Mesenchymal stem cell (in vitro differentiated cells and primary cell): ENCODE results near the gene MSI2.
A peak's percentile ranks its signal among the peaks of the same experiment; 100 is the strongest.

Experiments used
- DNase-seq: peaks from one replicate; pipeline ENCODE4 v3.0.0-alpha.2; 2013
- H2AFZ ChIP-seq: one replicate; pipeline ENCODE4 v1.6.1; 2013; ENCODE audit warnings: low read depth, mild to moderate bottlenecking, control low read depth, inconsistent platforms, low read length, moderate library complexity
- H2AK5ac ChIP-seq: 2 replicates; pipeline ENCODE4 v1.6.1; 2013; ENCODE audit warnings: low read length, moderate library complexity, mild to moderate bottlenecking, inconsistent platforms; ENCODE audit not compliant: severe bottlenecking
- H2BK120ac ChIP-seq: one replicate; pipeline ENCODE4 v1.6.1; 2013; ENCODE audit warnings: low read depth, mild to moderate bottlenecking, inconsistent platforms, low read length, moderate library complexity
- H2BK12ac ChIP-seq, 2 experiments: one replicate each; pipeline ENCODE4 v1.6.1; 2013; ENCODE audit warnings: inconsistent platforms in 2 of 2, low read length in 2 of 2, mild to moderate bottlenecking in 2 of 2, moderate library complexity in 2 of 2, control low read depth in 1 of 2
- H2BK15ac ChIP-seq: one replicate; pipeline ENCODE4 v1.6.1; 2013; ENCODE audit warnings: mild to moderate bottlenecking, low read depth, inconsistent platforms; ENCODE audit not compliant: poor library complexity, severe bottlenecking
- H2BK5ac ChIP-seq: 2 replicates; pipeline ENCODE4 v1.6.1; 2013; ENCODE audit warnings: low read depth, mild to moderate bottlenecking, low read length, control low read depth, inconsistent platforms; ENCODE audit not compliant: poor library complexity, severe bottlenecking
- H3K14ac ChIP-seq, 2 experiments: one replicate each; pipeline ENCODE4 v1.6.1; 2013; ENCODE audit warnings: inconsistent platforms in 2 of 2, low read length in 2 of 2, control low read depth in 1 of 2, mild to moderate bottlenecking in 1 of 2, moderate library complexity in 1 of 2
- H3K18ac ChIP-seq, 2 experiments: one replicate each; pipeline ENCODE4 v1.6.1; 2013; ENCODE audit warnings: inconsistent platforms in 2 of 2, low read length in 2 of 2, control low read depth in 1 of 2, low read depth in 1 of 2, mild to moderate bottlenecking in 1 of 2
- H3K23ac ChIP-seq, 2 experiments: one replicate each; pipeline ENCODE4 v1.6.1; 2013; ENCODE audit warnings: inconsistent platforms in 2 of 2, low read length in 2 of 2, mild to moderate bottlenecking in 2 of 2, moderate library complexity in 2 of 2, control low read depth in 1 of 2
- H3K27ac ChIP-seq: 2 replicates; pipeline ENCODE4 v1.5.1; 2013; ENCODE audit warnings: mild to moderate bottlenecking, moderate library complexity, low read length, control low read depth, inconsistent platforms; ENCODE audit not compliant: poor library complexity, severe bottlenecking
- H3K27me3 ChIP-seq, 2 experiments: 2 replicates each; pipeline versions ENCODE4 v1.6.1 to v1.7.0; 2013; ENCODE audit warnings: low read length in 2 of 2, mild to moderate bottlenecking in 2 of 2, moderate library complexity in 2 of 2, control low read depth in 1 of 2, inconsistent platforms in 1 of 2; ENCODE audit not compliant: control insufficient read depth in 1 of 2, insufficient read depth in 1 of 2
- H3K36me3 ChIP-seq, 2 experiments: 2 replicates each; pipeline versions ENCODE4 v1.6.1 to v1.7.0; 2013; ENCODE audit warnings: low read length in 2 of 2, control low read depth in 1 of 2, inconsistent platforms in 1 of 2, low read depth in 1 of 2, mild to moderate bottlenecking in 1 of 2; ENCODE audit not compliant: insufficient read depth in 2 of 2, control insufficient read depth in 1 of 2
- H3K4ac ChIP-seq, 2 experiments: one replicate each; pipeline ENCODE4 v1.6.1; 2013; ENCODE audit warnings: inconsistent platforms in 2 of 2, low read length in 2 of 2, mild to moderate bottlenecking in 2 of 2, moderate library complexity in 2 of 2, control low read depth in 1 of 2, low read depth in 1 of 2
- H3K4me1 ChIP-seq: 2 replicates; pipeline ENCODE4 v1.6.1; 2013; ENCODE audit warnings: low read depth, low read length, control low read depth; ENCODE audit not compliant: control insufficient read depth, insufficient read depth
- H3K4me2 ChIP-seq: 2 replicates; pipeline ENCODE4 v1.6.1; 2013; ENCODE audit warnings: low read length, mild to moderate bottlenecking, inconsistent platforms; ENCODE audit not compliant: poor library complexity, severe bottlenecking
- H3K4me3 ChIP-seq, 2 experiments: 2 replicates each; pipeline versions ENCODE4 v1.5.1 to v1.7.0; 2013; ENCODE audit warnings: low read length in 2 of 2, mild to moderate bottlenecking in 2 of 2, control low read depth in 1 of 2, low read depth in 1 of 2; ENCODE audit not compliant: insufficient read depth in 1 of 2
- H3K79me1 ChIP-seq: replicated peaks from 2 replicates; pipeline ENCODE4 v1.6.1; 2013; ENCODE audit warnings: mild to moderate bottlenecking, control low read depth, low read length, inconsistent platforms; ENCODE audit not compliant: poor library complexity, severe bottlenecking
- H3K9ac ChIP-seq: 2 replicates; pipeline ENCODE4 v1.7.0; 2013; ENCODE audit warnings: mild to moderate bottlenecking, low read length, moderate library complexity
- H3K9me3 ChIP-seq: 2 replicates; pipeline ENCODE4 v1.7.0; 2013; ENCODE audit warnings: mild to moderate bottlenecking, low read length; ENCODE audit not compliant: control insufficient read depth
- H4K8ac ChIP-seq: one replicate; pipeline ENCODE4 v1.6.1; 2013; ENCODE audit warnings: inconsistent platforms, mild to moderate bottlenecking, low read length, moderate library complexity
- H4K91ac ChIP-seq: one replicate; pipeline ENCODE4 v1.6.1; 2013; ENCODE audit warnings: mild to moderate bottlenecking, low read length, inconsistent platforms
- WGBS: methylation state at CpG from one replicate; pipeline ENCODE4 v1.1.7; 2013; ENCODE audit warnings: mixed read lengths; 5-methylcytosine and 5-hydroxymethylcytosine counted together

MSI2 gene

DNA sequence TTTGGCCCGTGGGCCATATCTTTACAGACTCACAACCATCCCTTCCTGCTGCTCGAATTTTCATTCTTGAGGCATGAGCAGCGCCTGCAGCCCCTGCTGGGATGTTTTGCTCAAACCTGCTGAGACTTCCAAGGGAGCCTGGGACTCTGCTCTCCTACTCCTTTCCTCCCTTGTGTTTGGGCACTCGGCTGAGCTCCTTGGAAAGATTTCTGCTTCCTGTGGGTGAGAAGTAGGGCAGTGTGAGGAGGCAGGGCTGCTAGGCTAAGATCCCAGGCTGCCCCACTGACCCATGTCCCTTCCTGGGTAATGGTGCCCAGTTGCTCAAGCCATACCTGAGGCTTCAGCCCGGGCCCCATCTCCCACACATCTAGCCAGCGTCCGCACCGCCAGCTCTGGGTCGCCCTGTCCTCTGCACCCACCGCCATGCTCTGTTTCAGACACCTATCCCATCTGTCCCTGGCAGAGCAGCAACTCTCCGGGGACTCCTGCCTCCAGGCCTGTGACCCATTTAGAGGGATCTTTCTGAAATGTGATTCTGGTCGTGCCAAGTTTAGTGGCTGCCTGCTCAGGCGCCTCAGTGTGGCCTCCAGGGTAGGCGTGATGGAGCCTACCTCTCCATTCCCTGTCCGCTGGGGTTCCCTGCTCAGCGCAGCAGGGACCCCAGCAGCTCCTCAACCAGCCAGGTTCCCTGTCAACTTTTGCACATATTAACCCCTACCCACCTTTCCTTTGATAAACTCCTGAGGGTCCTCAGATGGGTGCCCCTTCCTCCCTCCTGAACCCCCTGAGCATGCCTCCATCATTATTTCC is 298.7 kb downstream of the MSI2 start:
- Histone ChIP-seq H3K4me3 (no peak overlapping the region), H2AK5ac (peak overlapping the region; percentile 17), H3K9ac (no peak overlapping the region), H3K27ac (no peak overlapping the region), H2BK120ac (no peak overlapping the region), H2BK15ac (peak overlapping the region; percentile 26), H3K4me1 (peaks cover 27% of the 10 kb centered on the region), H3K9me3 (no peaks in the 10 kb centered on the region), H3K79me1 (peaks cover 27% of the 10 kb centered on the region), H2BK12ac (peak overlapping the region; percentile 14 to 78), H3K4ac (peak overlapping the region in 1 of 2 experiments; percentile 63), H4K8ac (no peak overlapping the region), H3K27me3 (peaks cover 0 to 77% of the 10 kb centered on the region in 2 experiments), H2AFZ (no peak overlapping the region), H3K18ac (peak overlapping the region in 1 of 2 experiments; percentile 46), H2BK5ac (no peak overlapping the region), H3K36me3 (peaks cover 0 to 6% of the 10 kb centered on the region in 2 experiments), H3K14ac (peak overlapping the region in 1 of 2 experiments; percentile 84), H3K4me2 (no peak overlapping the region), H4K91ac (peak overlapping the region; percentile 40), H3K23ac (no peak overlapping the region)
- 81% methylated on average over 16 of the region's 16 CpGs for WGBS
- DNase-seq = no peak

DNA sequence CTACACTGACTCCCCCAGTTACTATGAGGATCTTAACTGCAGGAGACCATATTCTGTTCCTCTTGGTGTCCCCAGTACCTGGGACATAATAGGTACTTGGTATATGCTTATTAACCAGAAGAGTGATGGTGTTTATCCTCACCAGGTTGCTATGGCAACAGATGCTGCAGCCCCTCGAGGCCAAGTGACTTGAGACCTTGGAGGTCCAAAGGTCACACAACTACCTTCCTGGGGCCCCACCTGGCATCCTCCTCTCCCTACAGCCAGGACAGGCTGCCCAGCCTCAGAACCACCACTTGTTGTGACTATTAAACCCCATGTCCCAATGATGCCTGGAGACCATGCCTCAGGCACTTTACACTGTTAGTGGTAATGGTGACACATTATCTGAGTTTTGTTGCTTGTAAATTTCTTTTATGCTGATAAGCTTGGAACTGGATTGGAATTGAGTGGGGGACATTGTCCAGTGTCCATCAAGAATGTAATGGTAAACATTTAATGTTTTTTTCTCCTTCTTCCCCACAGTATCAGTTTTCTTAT is 299.4 kb downstream of the MSI2 start:
- Histone ChIP-seq H3K4me3 (no peak overlapping the region), H2BK12ac (peak overlapping the region in 1 of 2 experiments; percentile 67), H2AFZ (no peak overlapping the region), H3K9me3 (no peaks in the 10 kb centered on the region), H2BK15ac (no peak overlapping the region), H3K23ac (no peak overlapping the region), H2AK5ac (no peak overlapping the region), H3K36me3 (peaks cover 0 to 7% of the 10 kb centered on the region in 2 experiments), H3K4ac (no peak overlapping the region), H4K8ac (no peak overlapping the region), H3K4me1 (peaks cover 27% of the 10 kb centered on the region), H3K18ac (peak overlapping the region in 1 of 2 experiments; percentile 42), H3K79me1 (peaks cover 28% of the 10 kb centered on the region), H3K9ac (no peak overlapping the region), H4K91ac (no peak overlapping the region), H2BK120ac (no peak overlapping the region), H3K4me2 (no peak overlapping the region), H3K27ac (no peak overlapping the region), H2BK5ac (no peak overlapping the region), H3K14ac (peak overlapping the region in 1 of 2 experiments; percentile 35), H3K27me3 (peaks cover 0 to 81% of the 10 kb centered on the region in 2 experiments)
- 55% methylated on average over 1 of the region's 1 CpG for WGBS
- DNase-seq = no peak

DNA sequence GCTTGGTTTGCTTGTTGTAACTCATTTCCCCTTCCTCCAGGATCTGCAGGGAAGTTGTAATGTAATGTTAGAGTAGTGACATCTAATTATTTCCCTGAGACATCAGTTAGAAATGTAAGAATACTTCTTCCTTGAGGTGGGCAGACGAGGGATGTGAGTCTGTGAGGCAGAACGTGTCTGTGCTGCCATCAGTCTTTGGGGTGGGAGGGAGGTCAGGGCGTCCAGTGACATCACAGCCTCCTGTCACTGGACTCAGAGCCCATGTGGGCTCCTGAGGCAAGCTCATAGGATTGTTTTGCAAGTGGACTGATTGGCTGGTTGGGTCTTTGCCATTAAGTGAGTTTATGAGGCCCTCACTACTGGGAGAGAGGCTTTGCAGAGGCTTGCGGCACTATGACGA is 300.0 kb downstream of the MSI2 start:
- Histone ChIP-seq H2AK5ac (no peak overlapping the region), H3K4ac (no peak overlapping the region), H4K8ac (no peak overlapping the region), H3K27me3 (peaks cover 0 to 79% of the 10 kb centered on the region in 2 experiments), H3K23ac (no peak overlapping the region), H2AFZ (no peak overlapping the region), H3K4me1 (peaks cover 27% of the 10 kb centered on the region), H3K9ac (no peak overlapping the region), H3K9me3 (no peaks in the 10 kb centered on the region), H2BK15ac (no peak overlapping the region), H3K79me1 (peaks cover 29% of the 10 kb centered on the region), H2BK12ac (peak overlapping the region; percentile 10 to 56), H2BK5ac (no peak overlapping the region), H3K27ac (no peak overlapping the region), H3K18ac (peak overlapping the region in 1 of 2 experiments; percentile 18), H2BK120ac (no peak overlapping the region), H4K91ac (peak overlapping the region; percentile 4), H3K4me3 (no peak overlapping the region), H3K4me2 (no peak overlapping the region), H3K14ac (no peak overlapping the region), H3K36me3 (peaks cover 0 to 11% of the 10 kb centered on the region in 2 experiments)
- DNase-seq = no peak
- WGBS = 56% methylated on average over 3 of the region's 5 CpGs

DNA sequence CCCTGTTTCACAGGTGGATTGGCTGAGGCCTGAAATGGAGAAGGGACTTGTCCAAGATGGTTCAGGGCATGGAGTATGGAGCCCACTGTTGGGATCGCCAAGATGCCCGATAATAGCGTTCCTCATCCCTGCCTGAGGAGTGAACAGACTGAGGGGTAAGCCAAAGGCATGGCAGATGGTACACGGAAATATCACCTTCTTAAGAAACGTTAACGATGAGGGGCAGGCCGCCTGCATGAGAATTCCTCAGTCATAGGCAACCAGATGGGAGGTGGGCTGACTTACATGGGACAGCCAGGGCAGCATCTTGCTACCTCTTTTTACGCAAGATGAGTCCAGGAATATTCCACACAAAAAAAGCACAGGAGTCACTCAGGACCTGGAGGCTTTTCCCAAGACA is 300.7 kb downstream of the MSI2 start:
- Histone ChIP-seq H3K36me3 (peaks cover 0 to 11% of the 10 kb centered on the region in 2 experiments), H3K27ac (peak overlapping the region; percentile 79), H3K27me3 (peaks cover 0 to 73% of the 10 kb centered on the region in 2 experiments), H2BK15ac (no peak overlapping the region), H3K4me1 (peaks cover 27% of the 10 kb centered on the region), H3K4me2 (no peak overlapping the region), H3K9ac (no peak overlapping the region), H3K4me3 (no peak overlapping the region), H3K4ac (no peak overlapping the region), H2BK120ac (no peak overlapping the region), H3K14ac (no peak overlapping the region), H3K79me1 (peaks cover 25% of the 10 kb centered on the region), H2BK5ac (no peak overlapping the region), H4K8ac (no peak overlapping the region), H2BK12ac (peak overlapping the region in 1 of 2 experiments; percentile 16), H3K9me3 (no peaks in the 10 kb centered on the region), H3K18ac (peak overlapping the region in 1 of 2 experiments; percentile 5), H4K91ac (no peak overlapping the region), H3K23ac (no peak overlapping the region), H2AK5ac (peak overlapping the region; percentile 76), H2AFZ (no peak overlapping the region)
- 98% methylated on average over 8 of the region's 8 CpGs for WGBS
- no peak for DNase-seq
